ENCODE data around the gene EPS8L2. TPM values are rescaled to one million over a fixed set of nuclear protein-coding genes. Genes with fewer than 3 reads are reported as not detected.

The EPS8L2 gene
- total and polyA plus RNA-seq, 8 donors = 52.5 to 190 (median 80.7) TPM

- DNase-seq = no peak
- Histone ChIP-seq H3K4me3 (no peak overlapping the region), H3K9me3 (no peaks in the 10 kb centered on the region), H3K36me3 (peaks cover 0 to 10% of the 10 kb centered on the region in 2 donors), H3K27ac (no peak overlapping the region), H3K4me1 (peaks cover 0 to 28% of the 10 kb centered on the region in 2 donors), H3K27me3 (peaks cover 21 to 60% of the 10 kb centered on the region in 2 donors)
- intact Hi-C loops (cut with DNase I) = no loop called here
- ATAC-seq = no peak
- no peak for TF ChIP-seq CTCF (IDR thresholded peaks at IDR 0.05)
These were observed 13.4 kb downstream of the EPS8L2 start for GRCh38 chr11:719214-720016.

GRCh38 chr11:720017-720641 lies 14.1 kb downstream of the EPS8L2 start:
- intact Hi-C loops (cut with DNase I) = no loop called here
- ATAC-seq (no peak), DNase-seq (no peak)
- H3K36me3 ChIP-seq = peaks cover 0 to 12% of the 10 kb centered on the region in 2 donors
- peaks cover 0 to 28% of the 10 kb centered on the region in 2 donors for H3K4me1 ChIP-seq
- peaks cover 22 to 67% of the 10 kb centered on the region in 2 donors for H3K27me3 ChIP-seq
- TF ChIP-seq CTCF (IDR thresholded peaks at IDR 0.05) = no peak
- no peak overlapping the region for H3K27ac ChIP-seq
- H3K9me3 ChIP-seq = no peaks in the 10 kb centered on the region
- peak overlapping the region in 1 of 2 donors; percentile 18 for H3K4me3 ChIP-seq

- ATAC-seq (no peak), DNase-seq (no peak)
- Histone ChIP-seq H3K4me3 (peak overlapping the region in 1 of 2 donors; percentile 18), H3K36me3 (peaks cover 0 to 12% of the 10 kb centered on the region in 2 donors), H3K27me3 (peaks cover 28 to 73% of the 10 kb centered on the region in 2 donors), H3K27ac (no peak overlapping the region), H3K9me3 (no peaks in the 10 kb centered on the region), H3K4me1 (peaks cover 0 to 32% of the 10 kb centered on the region in 2 donors)
- intact Hi-C loops (cut with DNase I) = no loop called here
- no peak for TF ChIP-seq CTCF (IDR thresholded peaks at IDR 0.05)
These were observed 14.7 kb downstream of the EPS8L2 start for GRCh38 chr11:720642-721246.

- H3K36me3 ChIP-seq = peaks cover 0 to 12% of the 10 kb centered on the region in 2 donors
- intact Hi-C loops (cut with DNase I) = no loop called here
- peaks cover 0 to 37% of the 10 kb centered on the region in 2 donors for H3K4me1 ChIP-seq
- H3K27ac ChIP-seq = no peak overlapping the region
- no peaks in the 10 kb centered on the region for H3K9me3 ChIP-seq
- TF ChIP-seq CTCF (IDR thresholded peaks at IDR 0.05) = no peak
- DNase-seq (no peak), ATAC-seq (no peak)
- H3K4me3 ChIP-seq = peak overlapping the region in 1 of 2 donors; percentile 18
- H3K27me3 ChIP-seq = peaks cover 33 to 78% of the 10 kb centered on the region in 2 donors
These were observed 15.3 kb downstream of the EPS8L2 start for GRCh38 chr11:721247-721740.
